Fibroblast of skin of right biceps (primary cell): ENCODE measurements around the gene BCL2L15.

Experiments
- DNase-seq: peaks from one replicate; pipeline ENCODE4 v3.0.0-alpha.2; 2013

Gene BCL2L15

GRCh38 chr1:113904674-113905434, 17.5 kb upstream of the BCL2L15 start, which contains the start of the genes AP4B1 and DCLRE1B:
AP4B1 (minus strand) TSS chr1:113904799; CDS start chr1:113904717, 82 bp downstream.
DCLRE1B (plus strand) TSS chr1:113905326; CDS start chr1:113905587, 261 bp downstream.
- peak; percentile 100 for DNase-seq

GRCh38 chr1:113904293-113904673, 16.9 kb upstream of the BCL2L15 start:
- DNase-seq = no peak

GRCh38 chr1:113903501-113904292, 16.3 kb upstream of the BCL2L15 start:
- DNase-seq = no peak

GRCh38 chr1:113901191-113901590, 13.8 kb upstream of the BCL2L15 start:
- no peak for DNase-seq

- peak; percentile 11 for DNase-seq
Observed at GRCh38 chr1:113899111-113899510, 11.7 kb upstream of the BCL2L15 start.

GRCh38 chr1:113898241-113898814, 10.9 kb upstream of the BCL2L15 start:
- no peak for DNase-seq

GRCh38 chr1:113895961-113896360, 8.6 kb upstream of the BCL2L15 start:
- DNase-seq = peak; percentile 47

GRCh38 chr1:113895098-113895497, 7.7 kb upstream of the BCL2L15 start:
- DNase-seq = no peak

GRCh38 chr1:113893267-113893666, 5.9 kb upstream of the BCL2L15 start:
- DNase-seq = no peak

- no peak for DNase-seq
Observed at GRCh38 chr1:113891631-113892220, 4.3 kb upstream of the BCL2L15 start.

GRCh38 chr1:113890816-113891215, 3.4 kb upstream of the BCL2L15 start:
- DNase-seq = no peak

- no peak for DNase-seq
Observed at GRCh38 chr1:113886417-113887401, 672 bp downstream of the BCL2L15 start.

GRCh38 chr1:113881661-113882060, 5.7 kb downstream of the BCL2L15 start:
- no peak for DNase-seq

GRCh38 chr1:113879739-113880038, 7.7 kb downstream of the BCL2L15 start:
- no peak for DNase-seq

GRCh38 chr1:113876176-113876575, 11.2 kb downstream of the BCL2L15 start:
- DNase-seq = no peak

- DNase-seq = no peak
Observed at GRCh38 chr1:113875714-113876113, 11.7 kb downstream of the BCL2L15 start.

GRCh38 chr1:113874012-113874879, 13.1 kb downstream of the BCL2L15 start:
- DNase-seq = peak; percentile 29

GRCh38 chr1:113872219-113872935, 15.0 kb downstream of the BCL2L15 start:
- no peak for DNase-seq

- peak; percentile 89 for DNase-seq
Observed at GRCh38 chr1:113871597-113872113, 15.7 kb downstream of the BCL2L15 start, which contains the start of gene PTPN22. PTPN22 (minus strand) TSS chr1:113871712.

- no peak for DNase-seq
Observed at GRCh38 chr1:113870778-113871177, 16.6 kb downstream of the BCL2L15 start.
